ENCODE measurements around the gene USP36.

Gene USP36

GRCh38 chr17:78808163-78808562 is 32.5 kb downstream of the USP36 start:
- no peak for DNase-seq

GRCh38 chr17:78806451-78806850 is 34.2 kb downstream of the USP36 start:
- DNase-seq, result no peak

- DNase-seq, result no peak
These were observed 35.3 kb downstream of the USP36 start for GRCh38 chr17:78805301-78805700.

GRCh38 chr17:78804777-78805176 is 35.8 kb downstream of the USP36 start:
- no peak for DNase-seq

GRCh38 chr17:78803186-78803845 is 37.3 kb downstream of the USP36 start:
- no peak for DNase-seq

- DNase-seq, result no peak
These were observed 38.2 kb downstream of the USP36 start for GRCh38 chr17:78802459-78802858.

- no peak for DNase-seq
These were observed 38.6 kb downstream of the USP36 start for GRCh38 chr17:78802008-78802407.

- DNase-seq, result no peak
These were observed 40.3 kb downstream of the USP36 start for GRCh38 chr17:78800132-78800931.

GRCh38 chr17:78798695-78799559 is 41.7 kb downstream of the USP36 start:
- no peak for DNase-seq

GRCh38 chr17:78797691-78798585 is 42.7 kb downstream of the USP36 start:
- no peak for DNase-seq

- no peak for DNase-seq
These were observed 43.4 kb downstream of the USP36 start for GRCh38 chr17:78797213-78797612.

GRCh38 chr17:78796517-78796900 is 44.1 kb downstream of the USP36 start:
- no peak for DNase-seq

- DNase-seq, result no peak
These were observed 44.6 kb downstream of the USP36 start for GRCh38 chr17:78795861-78796516.

GRCh38 chr17:78794864-78795640 is 45.6 kb downstream of the USP36 start:
- no peak for DNase-seq

- DNase-seq, result no peak
These were observed 46.2 kb downstream of the USP36 start for GRCh38 chr17:78794399-78794798.

- no peak for DNase-seq
These were observed 46.6 kb downstream of the USP36 start for GRCh38 chr17:78793968-78794367.

GRCh38 chr17:78793415-78793814 is 47.2 kb downstream of the USP36 start:
- no peak for DNase-seq

- DNase-seq, result no peak
These were observed 48.5 kb downstream of the USP36 start for GRCh38 chr17:78791840-78792709.

GRCh38 chr17:78790552-78790951 is 50.1 kb downstream of the USP36 start:
- no peak for DNase-seq

GRCh38 chr17:78789663-78790181 is 50.9 kb downstream of the USP36 start:
- peak; percentile 70 for DNase-seq

Measured in NCI-H2029 treated with DMSO at 0.1 percent for 48 hours (cell line).